CD14-positive monocyte (primary cell): ENCODE data around the gene YIPF3. TPM values are rescaled to one million over a fixed set of nuclear protein-coding genes. Genes with fewer than 3 reads are reported as not detected.
A peak's percentile ranks its signal among the peaks of the same experiment; 100 is the strongest.

ENCODE experiments used
- DNase-seq, 3 donors: peaks; one replicate each; pipeline ENCODE4 v3.0.0-alpha.2; 2011 to 2022
- H2AFZ ChIP-seq: 2 replicates; pipeline ENCODE4 v1.6.0; 2012; ENCODE audit warnings: mild to moderate bottlenecking, low read depth, low read length, inconsistent platforms; ENCODE audit not compliant: insufficient read depth, poor library complexity, severe bottlenecking
- H3K27ac ChIP-seq, 2 donors: 1 replicate in 1 of 2; 2 replicates in 1 of 2; pipeline ENCODE4 v1.5.1; 2012 to 2013; ENCODE audit warnings: low read length in 2 of 2, control low read depth in 1 of 2, inconsistent platforms in 1 of 2, low read depth in 1 of 2, mild to moderate bottlenecking in 1 of 2
- H3K27me3 ChIP-seq, 2 donors: one replicate each; pipeline versions ENCODE4 v1.6.0 to v1.6.1; 2011 to 2013; ENCODE audit warnings: low read length in 2 of 2; ENCODE audit not compliant: control insufficient read depth in 2 of 2, insufficient read depth in 2 of 2
- H3K36me3 ChIP-seq, 2 donors: replicated peaks in 1 of 2; 1 replicate in 1 of 2; 2 replicates in 1 of 2; pipeline versions ENCODE4 v1.5.1 to v1.6.1; 2012 to 2013; ENCODE audit warnings: low read length in 2 of 2, control low read depth in 1 of 2, inconsistent platforms in 1 of 2, mild to moderate bottlenecking in 1 of 2; ENCODE audit not compliant: insufficient read depth in 2 of 2, control insufficient read depth in 1 of 2
- H3K4me1 ChIP-seq, 2 donors: 1 replicate in 1 of 2; 2 replicates in 1 of 2; pipeline versions ENCODE4 v1.5.1 to v1.6.1; 2012 to 2013; ENCODE audit warnings: low read length in 2 of 2, control low read depth in 1 of 2, inconsistent platforms in 1 of 2, mild to moderate bottlenecking in 1 of 2, moderate library complexity in 1 of 2; ENCODE audit not compliant: insufficient read depth in 2 of 2, control insufficient read depth in 1 of 2
- H3K4me2 ChIP-seq: replicated peaks from 2 replicates; pipeline ENCODE3; 2012; ENCODE audit warnings: low read length, moderate library complexity, mild to moderate bottlenecking; ENCODE audit not compliant: poor library complexity, severe bottlenecking; ENCODE audit errors: extremely low read depth
- H3K4me3 ChIP-seq, 3 experiments: fragments of 200-600 bp in 1 of 3; sonication (generic) in 1 of 3; replicated peaks in 1 of 3; 1 replicate in 2 of 3; 2 replicates in 1 of 3; pipeline ENCODE4 v1.5.1; 2011 to 2013; ENCODE audit warnings: low read length in 3 of 3, mild to moderate bottlenecking in 3 of 3, control low read depth in 2 of 3, low read depth in 2 of 3, inconsistent platforms in 1 of 3, moderate library complexity in 1 of 3
- H3K79me2 ChIP-seq: 2 replicates; pipeline ENCODE4 v1.6.0; 2012; ENCODE audit warnings: mild to moderate bottlenecking, control low read depth, inconsistent platforms, low read length, moderate library complexity; ENCODE audit not compliant: insufficient read depth
- H3K9ac ChIP-seq: 2 replicates; pipeline ENCODE4 v1.6.0; 2017; ENCODE audit warnings: low read length, mild to moderate bottlenecking; ENCODE audit not compliant: insufficient read depth, poor library complexity, severe bottlenecking
- H3K9me3 ChIP-seq, 2 donors: replicated peaks in 1 of 2; 1 replicate in 1 of 2; 2 replicates in 1 of 2; pipeline versions ENCODE4 v1.5.1 to v1.6.1; 2012 to 2013; ENCODE audit warnings: low read length in 2 of 2, control low read depth in 1 of 2; ENCODE audit not compliant: control insufficient read depth in 1 of 2, insufficient read depth in 1 of 2
- H4K20me1 ChIP-seq: 2 replicates; pipeline ENCODE4 v1.6.0; 2012; ENCODE audit warnings: mild to moderate bottlenecking, low read length, control low read depth, moderate library complexity; ENCODE audit not compliant: insufficient read depth
- H3K27ac Mint-ChIP-seq, 7 donors: one replicate each; pipeline ENCODE4 v1.8.0; 2020; ENCODE audit warnings: mild to moderate bottlenecking in 7 of 7, mixed read lengths in 7 of 7, moderate library complexity in 6 of 7, inconsistent platforms in 2 of 7
- H3K27me3 Mint-ChIP-seq, 3 donors: one replicate each; pipeline ENCODE4 v1.8.0; 2021 to 2022; ENCODE audit warnings: low read depth in 3 of 3, mild to moderate bottlenecking in 3 of 3, mixed read lengths in 3 of 3, moderate library complexity in 3 of 3, inconsistent platforms in 1 of 3
- H3K36me3 Mint-ChIP-seq, 2 donors: one replicate each; pipeline ENCODE4 v1.8.0; 2020; ENCODE audit warnings: mixed read lengths in 2 of 2, inconsistent platforms in 1 of 2, mild to moderate bottlenecking in 1 of 2
- H3K4me1 Mint-ChIP-seq: one replicate; pipeline ENCODE4 v1.8.0; 2020; ENCODE audit warnings: mild to moderate bottlenecking, mixed read lengths
- H3K4me3 Mint-ChIP-seq, 2 donors: one replicate each; pipeline ENCODE4 v1.8.0; 2020; ENCODE audit warnings: mild to moderate bottlenecking in 2 of 2, mixed read lengths in 2 of 2, moderate library complexity in 1 of 2
- H3K9me3 Mint-ChIP-seq, 7 donors: one replicate each; pipeline ENCODE4 v1.8.0; 2020 to 2022; ENCODE audit warnings: mixed read lengths in 7 of 7, mild to moderate bottlenecking in 6 of 7, moderate library complexity in 6 of 7, inconsistent platforms in 2 of 7
- CTCF ChIP-seq: fragments of 200-600 bp; IDR thresholded peaks from one replicate; pipeline ENCODE4 v1.8.0; 2022; ENCODE audit warnings: antibody characterized with exemption, mild to moderate bottlenecking
- WGBS: methylation state at CpG from one replicate; pipeline ENCODE4 v1.1.5; 2013; ENCODE audit warnings: missing lambda C conversion rate; ENCODE audit not compliant: insufficient coverage; 5-methylcytosine and 5-hydroxymethylcytosine counted together
- intact Hi-C, 2 donors: fragments of 100-400 bp; cut with micrococcal nuclease; formaldehyde crosslinking; loops; one replicate each; pipeline versions ENCODE4 v1.15.0 to v1.15.1; 2023
- polyA plus RNA-seq, 3 donors: library from polyadenylated mRNA; depleted of rRNA in 1 of 3; unstranded in 2 of 3; stranded (reverse) in 1 of 3; fragments of 300-500 nt in 2 of 3; fragments of >200 nt in 1 of 3; fragmentation: Illumina TruSeq in 2 of 3; gene quantifications; 1 replicate in 2 of 3; 2 replicates in 1 of 3; pipeline ENCODE4 v1.2.3, GENCODE V29; 2012 to 2021

Gene YIPF3
- polyA plus RNA-seq, 3 donors: 112 to 126 (median 123) TPM

- H3K4me1 ChIP-seq: no peaks in the 10 kb centered on the region
- H3K36me3 ChIP-seq: peaks cover 17 to 68% of the 10 kb centered on the region in 2 donors
- no peak overlapping the region for H2AFZ ChIP-seq
- Mint-ChIP-seq H3K4me1 (peaks cover 8% of the 10 kb centered on the region), H3K9me3 (no peaks in the 10 kb centered on the region), H3K27me3 (peaks cover 0 to under 1% (median 0%) of the 10 kb centered on the region in 3 donors), H3K36me3 (peaks cover 22 to 48% of the 10 kb centered on the region in 2 donors), H3K27ac (peak overlapping the region in 1 of 7 donors; percentile 48), H3K4me3 (no peak overlapping the region)
- no peaks in the 10 kb centered on the region for H3K27me3 ChIP-seq
- H4K20me1 ChIP-seq: peaks cover 60% of the 10 kb centered on the region
- WGBS: 100% methylated on average over 1 of the region's 6 CpGs
- H3K9ac ChIP-seq: no peak overlapping the region
- no peak overlapping the region for H3K27ac ChIP-seq
- H3K9me3 ChIP-seq: no peaks in the 10 kb centered on the region
- intact Hi-C loops: no loop called here
- no peak for TF ChIP-seq CTCF
- H3K4me2 ChIP-seq: no peak overlapping the region
- no peaks in the 10 kb centered on the region for H3K79me2 ChIP-seq
- DNase-seq: no peak
- no peak overlapping the region for H3K4me3 ChIP-seq
Observed at GRCh38 chr6:43490523-43490939, 26.2 kb downstream of the YIPF3 start.

GRCh38 chr6:43489277-43490072 lies 27.3 kb downstream of the YIPF3 start:
- DNase-seq: no peak
- 99% methylated on average over 9 of the region's 12 CpGs for WGBS
- no peak for TF ChIP-seq CTCF
- Mint-ChIP-seq H3K36me3 (peaks cover 26 to 54% of the 10 kb centered on the region in 2 donors), H3K4me1 (no peaks in the 10 kb centered on the region), H3K9me3 (no peaks in the 10 kb centered on the region), H3K27ac (peak overlapping the region in 1 of 7 donors; percentile 34), H3K27me3 (no peaks in the 10 kb centered on the region), H3K4me3 (peak overlapping the region in 1 of 2 donors; percentile 3)
- Histone ChIP-seq H4K20me1 (peaks cover 58% of the 10 kb centered on the region), H3K9me3 (no peaks in the 10 kb centered on the region), H3K4me2 (no peak overlapping the region), H3K4me3 (no peak overlapping the region), H3K27me3 (no peaks in the 10 kb centered on the region), H3K9ac (no peak overlapping the region), H2AFZ (no peak overlapping the region), H3K79me2 (peaks cover 8% of the 10 kb centered on the region), H3K27ac (no peak overlapping the region), H3K36me3 (peaks cover 17 to 69% of the 10 kb centered on the region in 2 donors), H3K4me1 (no peaks in the 10 kb centered on the region)
- intact Hi-C loops: no loop called here
